ENCODE data around the gene B4GALT2.

Gene B4GALT2

DNA sequence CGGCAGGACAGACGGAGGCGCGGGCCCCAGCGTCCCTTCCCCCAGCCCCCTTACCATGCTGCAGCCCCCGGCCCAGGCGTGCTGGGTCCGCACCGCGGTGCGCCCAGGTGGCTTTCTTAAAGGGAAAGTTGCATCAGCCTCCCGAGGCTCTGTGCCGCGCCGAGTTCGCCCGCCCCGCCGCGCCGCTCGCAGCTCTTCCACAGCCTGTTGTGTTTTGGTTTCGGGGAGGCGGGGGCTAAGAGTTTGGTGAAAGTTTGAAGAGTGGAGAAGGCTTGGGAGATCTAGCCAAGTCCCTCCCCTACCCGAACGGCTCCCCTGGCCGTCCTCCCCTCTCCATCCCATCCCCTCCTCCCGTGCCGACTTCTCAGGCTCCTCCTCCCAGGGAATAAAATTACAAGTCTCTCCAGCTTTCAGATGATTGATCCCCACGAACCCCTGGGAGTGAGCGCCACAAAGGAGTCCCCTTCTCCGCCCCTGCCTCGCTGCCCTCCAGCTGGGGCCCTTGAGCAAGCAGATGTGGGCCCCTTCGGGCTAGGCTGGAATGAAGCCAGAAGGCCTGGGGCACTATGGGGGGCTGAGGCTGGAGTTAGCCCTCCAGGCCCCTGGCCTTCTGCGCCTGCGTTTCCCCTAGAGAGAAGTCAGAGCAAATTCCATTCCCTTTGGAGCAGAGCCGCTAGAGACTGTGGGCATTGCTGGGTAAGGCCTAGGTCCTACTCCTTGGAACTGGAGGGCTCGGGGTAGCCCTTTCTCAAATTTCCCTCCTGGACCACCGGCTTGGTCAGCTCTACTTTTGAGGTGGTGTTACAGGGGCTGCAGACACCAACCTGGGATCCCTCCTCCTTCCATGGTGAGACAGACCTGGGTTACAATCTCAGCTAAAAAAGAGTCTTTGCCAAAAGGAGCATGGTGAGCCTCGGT, 52.5 kb downstream of the B4GALT2 start, which contains the start of gene SLC6A9:
Gene SLC6A9 (minus strand): TSS at position 211 of the 918 bp plus-strand sequence. CDS start 7,185 bp downstream, outside the sequence.
- FAIRE-seq = no peak

- FAIRE-seq = no peak
Measured at GRCh38 chr1:44032170-44032790, 53.3 kb downstream of the B4GALT2 start.

DNA sequence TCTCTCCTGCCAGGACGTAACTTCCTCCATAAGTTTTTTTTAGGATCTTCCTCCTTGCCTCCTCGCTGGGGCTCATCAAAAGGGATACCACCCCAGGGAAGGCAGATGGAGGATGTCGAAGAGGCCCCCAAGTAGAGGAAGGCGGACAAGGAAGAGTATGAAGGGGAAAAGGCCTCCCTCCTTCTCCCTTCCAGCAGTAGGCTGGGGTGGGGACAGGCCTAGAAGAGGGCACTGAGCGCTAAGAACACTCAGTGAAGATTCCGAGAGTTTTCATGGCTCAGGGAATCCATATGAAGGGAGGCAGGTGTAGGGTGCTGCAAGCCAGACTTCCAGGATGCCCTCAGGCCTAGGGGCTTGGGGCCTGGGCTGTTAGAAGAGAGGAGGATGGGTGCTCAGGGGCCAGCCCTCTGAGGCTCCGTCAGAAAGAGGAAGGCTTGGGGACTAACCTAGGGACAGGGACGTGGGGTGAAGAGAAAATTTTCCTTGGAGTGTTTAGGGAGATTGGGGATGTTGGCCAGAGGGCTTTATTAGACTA, 54.1 kb downstream of the B4GALT2 start:
- no peak for FAIRE-seq

GRCh38 chr1:44033756-44034155, 54.7 kb downstream of the B4GALT2 start:
- FAIRE-seq = no peak

- FAIRE-seq = no peak
Measured at GRCh38 chr1:44034423-44034822, 55.4 kb downstream of the B4GALT2 start.

- FAIRE-seq = no peak
Measured at GRCh38 chr1:44034976-44035716, 56.1 kb downstream of the B4GALT2 start.

DNA sequence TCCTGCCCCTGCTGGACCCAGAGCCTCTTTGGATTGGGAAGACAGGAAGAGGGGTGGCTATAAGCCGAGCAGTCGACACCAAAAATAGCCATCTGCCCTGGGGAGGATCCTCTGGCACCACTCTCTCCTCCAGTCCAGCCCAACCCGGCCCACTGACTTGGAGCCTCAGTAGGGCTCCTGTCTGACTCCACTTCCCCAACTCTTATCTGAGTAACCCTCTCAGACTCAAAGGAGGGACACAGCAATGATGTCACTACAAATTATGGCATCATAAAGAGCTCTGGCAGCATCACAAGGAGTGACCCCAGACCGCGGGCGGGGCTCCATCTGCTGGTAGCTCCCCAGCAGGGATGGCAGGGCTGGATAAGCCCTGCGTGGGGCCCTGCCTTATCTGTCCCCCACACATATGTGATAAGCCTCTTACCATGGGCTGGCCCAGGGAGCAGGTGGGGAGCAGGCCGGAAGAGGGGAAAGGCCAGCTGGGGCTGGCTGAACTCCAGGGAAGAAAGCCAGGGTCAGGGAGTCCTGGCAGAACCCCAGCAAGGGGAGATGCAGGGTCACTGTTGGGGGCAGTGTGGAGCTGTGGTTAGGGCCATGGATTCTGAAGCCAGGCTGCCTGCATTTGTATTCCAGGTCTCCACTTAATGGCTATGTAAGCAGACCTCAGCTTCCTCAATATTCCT, 56.9 kb downstream of the B4GALT2 start:
- no peak for FAIRE-seq

- peak; percentile 38 for FAIRE-seq
Measured at GRCh38 chr1:44036409-44037139, 57.6 kb downstream of the B4GALT2 start.

GRCh38 chr1:44037154-44037553, 58.1 kb downstream of the B4GALT2 start:
- FAIRE-seq = no peak

- FAIRE-seq = no peak
Measured at GRCh38 chr1:44038876-44039657, 60.1 kb downstream of the B4GALT2 start.

- FAIRE-seq = no peak
Measured at GRCh38 chr1:44040418-44040817, 61.4 kb downstream of the B4GALT2 start.

Data from colon (tissue), 2 donors.